GM19468 (cell line): ENCODE results near the gene BMP7.

Experiments used
- ATAC-seq: cut with Tn5 transposase; IDR thresholded peaks from one replicate; pipeline ENCODE4 v1.9.1; 2021; ENCODE audit warnings: mild to moderate bottlenecking, moderate library complexity, moderate number of reproducible peaks; ENCODE audit not compliant: unreplicated experiment; ENCODE audit errors: extremely low read depth

BMP7 gene

GRCh38 chr20:57236813-57237584 is 29.4 kb downstream of the BMP7 start:
- no peak for ATAC-seq

GRCh38 chr20:57234556-57235251 is 31.7 kb downstream of the BMP7 start:
- no peak for ATAC-seq

GRCh38 chr20:57231951-57232428 is 34.5 kb downstream of the BMP7 start:
- ATAC-seq, result no peak

- no peak for ATAC-seq
Measured at GRCh38 chr20:57231161-57231560, 35.3 kb downstream of the BMP7 start.

- ATAC-seq, result no peak
Measured at GRCh38 chr20:57230247-57230646, 36.2 kb downstream of the BMP7 start.

- no peak for ATAC-seq
Measured at GRCh38 chr20:57229490-57229889, 37.0 kb downstream of the BMP7 start.

GRCh38 chr20:57225830-57226229 is 40.6 kb downstream of the BMP7 start:
- no peak for ATAC-seq

- no peak for ATAC-seq
Measured at GRCh38 chr20:57225197-57225733, 41.2 kb downstream of the BMP7 start.

GRCh38 chr20:57224641-57225138 is 41.8 kb downstream of the BMP7 start:
- ATAC-seq, result no peak

- ATAC-seq, result no peak
Measured at GRCh38 chr20:57223648-57224489, 42.6 kb downstream of the BMP7 start.

GRCh38 chr20:57222631-57222950 is 43.9 kb downstream of the BMP7 start:
- no peak for ATAC-seq

GRCh38 chr20:57221916-57222630 is 44.4 kb downstream of the BMP7 start:
- no peak for ATAC-seq

- no peak for ATAC-seq
Measured at GRCh38 chr20:57220337-57221145, 45.9 kb downstream of the BMP7 start.

GRCh38 chr20:57219071-57219677 is 47.3 kb downstream of the BMP7 start:
- ATAC-seq, result no peak

GRCh38 chr20:57218489-57218888 is 48.0 kb downstream of the BMP7 start:
- no peak for ATAC-seq

- no peak for ATAC-seq
Measured at GRCh38 chr20:57217802-57218201, 48.6 kb downstream of the BMP7 start.

- ATAC-seq, result no peak
Measured at GRCh38 chr20:57216669-57217068, 49.8 kb downstream of the BMP7 start.

GRCh38 chr20:57215826-57216471 is 50.5 kb downstream of the BMP7 start:
- no peak for ATAC-seq
